Lower leg skin (tissue), 4 donors: ENCODE data around the gene EMILIN2. TPM values are rescaled to one million over a fixed set of nuclear protein-coding genes. Genes with fewer than 3 reads are reported as not detected.

Experiments used
- DNase-seq, 2 donors: peaks; one replicate each; pipeline ENCODE4 v3.0.0-alpha.2; 2019; ENCODE audit warnings: low spot score in 2 of 2
- H3K4me3 ChIP-seq: fragments of 200-600 bp; sonication (generic); 2 replicates; pipeline ENCODE4 v1.5.1; 2017; ENCODE audit warnings: mild to moderate bottlenecking, low read depth; ENCODE audit not compliant: poor library complexity, severe bottlenecking
- POLR2A ChIP-seq, 2 donors: fragments of 450-650 bp; IDR thresholded peaks; one replicate each; pipeline ENCODE4 v1.6.1; 2016 to 2017; ENCODE audit warnings: antibody characterized with exemption in 2 of 2, mild to moderate bottlenecking in 1 of 2, moderate library complexity in 1 of 2
- WGBS, 2 donors: methylation state at CpG; one replicate each; pipeline ENCODE4 v1.1.5; 2018; 5-methylcytosine and 5-hydroxymethylcytosine counted together
- intact Hi-C: fragments of 100-400 bp; cut with DNase I; formaldehyde crosslinking; loops from one replicate; pipeline ENCODE4 v1.15.0; 2023; ENCODE audit warnings: low total_unique reads
- total RNA-seq, 4 donors: library from RNA; depleted of rRNA; stranded (reverse); fragments of >200 nt; gene quantifications; one replicate each; pipeline ENCODE4 v1.1.0, GENCODE V29; 2016
- TF ChIP-seq, protein P1 (sequence below), 3 donors: fragments of 450-650 bp; IDR thresholded peaks; one replicate each; pipeline ENCODE4 v1.5.1; 2016; ENCODE audit warnings: antibody characterized with exemption in 3 of 3, mild to moderate bottlenecking in 3 of 3, moderate library complexity in 2 of 3

Gene EMILIN2
- total RNA-seq, 4 donors from 2014 or later, result 4.0 to 10.9 (median 7.5) TPM

DNA sequence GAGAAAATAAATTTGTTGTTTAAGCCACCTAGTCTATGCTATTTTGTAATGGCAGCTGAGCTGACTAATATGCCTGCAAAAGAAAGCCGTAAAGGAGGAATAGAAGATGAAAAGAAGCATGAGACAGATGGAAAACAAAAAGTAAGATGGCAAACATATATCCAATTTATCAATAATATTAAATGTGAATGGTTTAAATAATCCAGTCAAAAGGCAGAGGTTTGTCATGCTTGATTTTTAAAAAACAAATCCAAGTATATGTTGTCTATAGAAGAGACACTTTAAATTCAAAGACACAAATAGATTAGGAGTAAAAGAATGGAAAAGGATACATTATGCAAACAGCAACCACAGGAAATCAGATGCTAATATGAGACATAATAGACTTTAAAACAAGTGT is 35.4 kb upstream of the EMILIN2 start:
- WGBS, 2 donors, result 96 to 98% methylated on average over 1 of the region's 1 CpG
- intact Hi-C loops, result no loop called here
- no peak for DNase-seq
- H3K4me3 ChIP-seq, result no peak overlapping the region
- TF ChIP-seq, protein P1, sequence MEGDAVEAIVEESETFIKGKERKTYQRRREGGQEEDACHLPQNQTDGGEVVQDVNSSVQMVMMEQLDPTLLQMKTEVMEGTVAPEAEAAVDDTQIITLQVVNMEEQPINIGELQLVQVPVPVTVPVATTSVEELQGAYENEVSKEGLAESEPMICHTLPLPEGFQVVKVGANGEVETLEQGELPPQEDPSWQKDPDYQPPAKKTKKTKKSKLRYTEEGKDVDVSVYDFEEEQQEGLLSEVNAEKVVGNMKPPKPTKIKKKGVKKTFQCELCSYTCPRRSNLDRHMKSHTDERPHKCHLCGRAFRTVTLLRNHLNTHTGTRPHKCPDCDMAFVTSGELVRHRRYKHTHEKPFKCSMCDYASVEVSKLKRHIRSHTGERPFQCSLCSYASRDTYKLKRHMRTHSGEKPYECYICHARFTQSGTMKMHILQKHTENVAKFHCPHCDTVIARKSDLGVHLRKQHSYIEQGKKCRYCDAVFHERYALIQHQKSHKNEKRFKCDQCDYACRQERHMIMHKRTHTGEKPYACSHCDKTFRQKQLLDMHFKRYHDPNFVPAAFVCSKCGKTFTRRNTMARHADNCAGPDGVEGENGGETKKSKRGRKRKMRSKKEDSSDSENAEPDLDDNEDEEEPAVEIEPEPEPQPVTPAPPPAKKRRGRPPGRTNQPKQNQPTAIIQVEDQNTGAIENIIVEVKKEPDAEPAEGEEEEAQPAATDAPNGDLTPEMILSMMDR (IDR thresholded peaks at IDR 0.05), result no peak
- TF ChIP-seq POLR2A (IDR thresholded peaks at IDR 0.05), result no peak

DNA sequence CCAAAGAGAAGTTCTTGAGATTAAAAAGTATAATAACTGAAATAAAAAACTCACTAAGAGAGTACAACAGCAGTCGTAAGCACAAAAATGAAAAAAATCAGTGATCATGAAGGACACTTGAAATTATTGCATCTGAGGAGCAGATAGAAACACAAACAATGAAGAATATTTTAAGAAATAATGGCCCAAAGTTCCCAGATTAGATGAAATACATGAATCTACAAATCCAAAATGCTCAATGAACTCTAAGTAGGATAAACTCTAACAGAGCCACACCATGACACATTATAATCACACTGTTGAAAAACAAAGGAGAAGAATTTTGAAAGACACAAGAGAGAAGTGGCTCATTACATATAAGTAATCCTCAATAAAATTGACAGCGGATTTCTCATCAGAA is 31.9 kb upstream of the EMILIN2 start:
- DNase-seq, result no peak
- TF ChIP-seq POLR2A (IDR thresholded peaks at IDR 0.05), result no peak
- TF ChIP-seq, protein P1 (IDR thresholded peaks at IDR 0.05), result no peak
- H3K4me3 ChIP-seq, result no peak overlapping the region
- intact Hi-C loops, result no loop called here
- 96 to 98% methylated on average over 2 of the region's 2 CpGs for WGBS, 2 donors

GRCh38 chr18:2818281-2818680 is 28.5 kb upstream of the EMILIN2 start:
- intact Hi-C loops, result no loop called here
- TF ChIP-seq, protein P1 (IDR thresholded peaks at IDR 0.05), result no peak
- no peak for TF ChIP-seq POLR2A (IDR thresholded peaks at IDR 0.05)
- DNase-seq, result no peak
- no peak overlapping the region for H3K4me3 ChIP-seq

DNA sequence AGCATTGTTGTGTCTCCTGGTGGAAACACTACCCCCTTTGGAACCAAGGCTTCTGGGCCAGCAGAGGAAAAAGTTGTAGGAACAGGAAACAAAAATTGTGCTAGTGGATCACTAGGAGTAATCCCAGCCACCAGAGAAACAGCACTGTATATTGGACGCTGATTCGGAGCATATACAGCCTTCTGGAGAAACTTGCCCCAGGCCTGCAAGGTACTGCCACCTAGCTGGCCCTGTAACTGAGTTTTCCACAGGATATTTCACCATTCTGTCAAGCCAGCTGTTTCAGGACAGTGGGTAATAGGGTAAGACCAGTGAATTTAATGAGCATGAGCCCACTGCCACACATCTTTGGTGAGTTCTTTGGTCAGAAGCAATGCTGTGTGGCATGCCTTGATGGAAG is 25.1 kb upstream of the EMILIN2 start:
- no peak overlapping the region for H3K4me3 ChIP-seq
- intact Hi-C loops, result no loop called here
- DNase-seq, result no peak
- no peak for TF ChIP-seq POLR2A (IDR thresholded peaks at IDR 0.05)
- TF ChIP-seq, protein P1 (IDR thresholded peaks at IDR 0.05), result no peak
- WGBS, 2 donors, result 82 to 90% methylated on average over 2 of the region's 2 CpGs

- TF ChIP-seq, protein P1 (IDR thresholded peaks at IDR 0.05), result no peak
- no peak for TF ChIP-seq POLR2A (IDR thresholded peaks at IDR 0.05)
Measured at GRCh38 chr18:2822213-2822921, 24.4 kb upstream of the EMILIN2 start.

GRCh38 chr18:2823202-2823601 is 23.6 kb upstream of the EMILIN2 start:
- intact Hi-C loops, result no loop called here
- TF ChIP-seq, protein P1 (IDR thresholded peaks at IDR 0.05), result no peak
- TF ChIP-seq POLR2A (IDR thresholded peaks at IDR 0.05), result no peak
- H3K4me3 ChIP-seq, result no peak overlapping the region
- 0 to 89% methylated on average over 2 of the region's 2 CpGs for WGBS, 2 donors
- DNase-seq, result no peak

More at GRCh38 chr18:2822213-2822921, 24.4 kb upstream of the EMILIN2 start:
- DNase-seq, result no peak
- 79 to 86% methylated on average over 6 of the region's 6 CpGs for WGBS, 2 donors
- H3K4me3 ChIP-seq, result no peak overlapping the region
- intact Hi-C loops, result no loop called here
